ENCODE data around the gene HTRA1.

DNA sequence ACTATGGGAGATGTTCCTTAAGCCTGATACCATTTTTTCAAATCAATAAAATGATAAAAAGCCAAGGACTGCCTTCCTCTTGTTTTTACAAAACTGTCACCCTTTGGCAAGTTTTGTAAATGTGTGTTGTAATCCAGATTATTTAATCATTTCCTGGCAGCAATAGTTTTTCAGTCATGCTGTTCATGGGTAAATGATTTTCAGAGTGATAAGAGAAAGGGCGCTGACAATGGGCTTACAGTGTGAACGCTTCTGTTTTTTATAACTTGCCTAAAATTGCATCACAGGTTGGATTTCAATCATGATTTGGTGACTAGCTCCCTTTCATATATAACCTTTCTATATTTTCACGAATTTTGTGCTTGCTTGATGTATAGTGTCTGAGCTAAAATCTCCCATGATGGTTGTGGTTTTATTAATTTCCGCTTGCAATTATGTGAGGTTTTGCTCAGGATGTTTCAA lies 80.2 kb downstream of the HTRA1 start:
- TF ChIP-seq, protein P1, sequence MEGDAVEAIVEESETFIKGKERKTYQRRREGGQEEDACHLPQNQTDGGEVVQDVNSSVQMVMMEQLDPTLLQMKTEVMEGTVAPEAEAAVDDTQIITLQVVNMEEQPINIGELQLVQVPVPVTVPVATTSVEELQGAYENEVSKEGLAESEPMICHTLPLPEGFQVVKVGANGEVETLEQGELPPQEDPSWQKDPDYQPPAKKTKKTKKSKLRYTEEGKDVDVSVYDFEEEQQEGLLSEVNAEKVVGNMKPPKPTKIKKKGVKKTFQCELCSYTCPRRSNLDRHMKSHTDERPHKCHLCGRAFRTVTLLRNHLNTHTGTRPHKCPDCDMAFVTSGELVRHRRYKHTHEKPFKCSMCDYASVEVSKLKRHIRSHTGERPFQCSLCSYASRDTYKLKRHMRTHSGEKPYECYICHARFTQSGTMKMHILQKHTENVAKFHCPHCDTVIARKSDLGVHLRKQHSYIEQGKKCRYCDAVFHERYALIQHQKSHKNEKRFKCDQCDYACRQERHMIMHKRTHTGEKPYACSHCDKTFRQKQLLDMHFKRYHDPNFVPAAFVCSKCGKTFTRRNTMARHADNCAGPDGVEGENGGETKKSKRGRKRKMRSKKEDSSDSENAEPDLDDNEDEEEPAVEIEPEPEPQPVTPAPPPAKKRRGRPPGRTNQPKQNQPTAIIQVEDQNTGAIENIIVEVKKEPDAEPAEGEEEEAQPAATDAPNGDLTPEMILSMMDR (conservative IDR thresholded peaks at IDR 0.05 in 1 of 2, IDR thresholded peaks at IDR 0.05 in 1 of 2; ENCODE audit: extremely low read depth in 1 of 2, insufficient read depth in 1 of 2, low read depth in 1 of 2, low read length in 2 of 2) = no peak
- no peak for TF ChIP-seq EZH2 (IDR thresholded peaks at IDR 0.05; ENCODE audit: borderline replicate concordance, low read length)
